Measurements from ENCODE around the gene COL13A1.

Gene COL13A1

GRCh38 chr10:69813632-69814031 is 11.9 kb downstream of the COL13A1 start:
- no peak for DNase-seq (ENCODE audit: insufficient read length, low spot score)
- TF ChIP-seq SPI1 (IDR thresholded peaks at IDR 0.05; ENCODE audit: low read depth, low read length) = no peak
- no peak for TF ChIP-seq POLR2A (IDR thresholded peaks at IDR 0.05; ENCODE audit: low read depth, low read length)
- no peak for TF ChIP-seq POLR2AphosphoS5 (IDR thresholded peaks at IDR 0.05; ENCODE audit: low read depth, low read length)
- no peak for TF ChIP-seq POU2F2 (IDR thresholded peaks at IDR 0.05; ENCODE audit: low read depth, low read length)
- TF ChIP-seq TAF1 (IDR thresholded peaks at IDR 0.05; ENCODE audit: low read depth, low read length) = no peak
- no peak for TF ChIP-seq PAX5 (IDR thresholded peaks at IDR 0.05; ENCODE audit: insufficient read depth, low read length, severe bottlenecking)
- no peak for FAIRE-seq

GRCh38 chr10:69814251-69814650 is 12.5 kb downstream of the COL13A1 start:
- FAIRE-seq = no peak
- TF ChIP-seq POU2F2 (IDR thresholded peaks at IDR 0.05; ENCODE audit: low read depth, low read length) (no peak), TAF1 (IDR thresholded peaks at IDR 0.05; ENCODE audit: low read depth, low read length) (no peak), POLR2AphosphoS5 (IDR thresholded peaks at IDR 0.05; ENCODE audit: low read depth, low read length) (no peak), SPI1 (IDR thresholded peaks at IDR 0.05; ENCODE audit: low read depth, low read length) (no peak), PAX5 (IDR thresholded peaks at IDR 0.05; ENCODE audit: insufficient read depth, low read length, severe bottlenecking) (no peak), POLR2A (IDR thresholded peaks at IDR 0.05; ENCODE audit: low read depth, low read length) (no peak)
- no peak for DNase-seq (ENCODE audit: insufficient read length, low spot score)

GRCh38 chr10:69815104-69815503 is 13.4 kb downstream of the COL13A1 start:
- FAIRE-seq (no peak), DNase-seq (ENCODE audit: insufficient read length, low spot score) (no peak)
- TF ChIP-seq SPI1 (IDR thresholded peaks at IDR 0.05; ENCODE audit: low read depth, low read length) (no peak), POU2F2 (IDR thresholded peaks at IDR 0.05; ENCODE audit: low read depth, low read length) (no peak), POLR2AphosphoS5 (IDR thresholded peaks at IDR 0.05; ENCODE audit: low read depth, low read length) (no peak), POLR2A (IDR thresholded peaks at IDR 0.05; ENCODE audit: low read depth, low read length) (no peak), PAX5 (IDR thresholded peaks at IDR 0.05; ENCODE audit: insufficient read depth, low read length, severe bottlenecking) (no peak), TAF1 (IDR thresholded peaks at IDR 0.05; ENCODE audit: low read depth, low read length) (no peak)

- TF ChIP-seq POLR2AphosphoS5 (IDR thresholded peaks at IDR 0.05; ENCODE audit: low read depth, low read length) (no peak), SPI1 (IDR thresholded peaks at IDR 0.05; ENCODE audit: low read depth, low read length) (no peak), PAX5 (IDR thresholded peaks at IDR 0.05; ENCODE audit: insufficient read depth, low read length, severe bottlenecking) (no peak), POLR2A (IDR thresholded peaks at IDR 0.05; ENCODE audit: low read depth, low read length) (no peak), TAF1 (IDR thresholded peaks at IDR 0.05; ENCODE audit: low read depth, low read length) (no peak), POU2F2 (IDR thresholded peaks at IDR 0.05; ENCODE audit: low read depth, low read length) (no peak)
- FAIRE-seq (no peak), DNase-seq (ENCODE audit: insufficient read length, low spot score) (no peak)
Measured at GRCh38 chr10:69816521-69816920, 14.8 kb downstream of the COL13A1 start.

- TF ChIP-seq POLR2AphosphoS5 (IDR thresholded peaks at IDR 0.05; ENCODE audit: low read depth, low read length) (no peak), PAX5 (IDR thresholded peaks at IDR 0.05; ENCODE audit: insufficient read depth, low read length, severe bottlenecking) (no peak), SPI1 (IDR thresholded peaks at IDR 0.05; ENCODE audit: low read depth, low read length) (no peak), POLR2A (IDR thresholded peaks at IDR 0.05; ENCODE audit: low read depth, low read length) (no peak), POU2F2 (IDR thresholded peaks at IDR 0.05; ENCODE audit: low read depth, low read length) (no peak), TAF1 (IDR thresholded peaks at IDR 0.05; ENCODE audit: low read depth, low read length) (no peak)
- DNase-seq (ENCODE audit: insufficient read length, low spot score) (no peak), FAIRE-seq (no peak)
Measured at GRCh38 chr10:69817078-69817581, 15.4 kb downstream of the COL13A1 start.

- TF ChIP-seq POU2F2 (IDR thresholded peaks at IDR 0.05; ENCODE audit: low read depth, low read length) = no peak
- no peak for TF ChIP-seq TAF1 (IDR thresholded peaks at IDR 0.05; ENCODE audit: low read depth, low read length)
- no peak for TF ChIP-seq SPI1 (IDR thresholded peaks at IDR 0.05; ENCODE audit: low read depth, low read length)
- no peak for TF ChIP-seq PAX5 (IDR thresholded peaks at IDR 0.05; ENCODE audit: insufficient read depth, low read length, severe bottlenecking)
- no peak for TF ChIP-seq POLR2AphosphoS5 (IDR thresholded peaks at IDR 0.05; ENCODE audit: low read depth, low read length)
- no peak for TF ChIP-seq POLR2A (IDR thresholded peaks at IDR 0.05; ENCODE audit: low read depth, low read length)
- FAIRE-seq = no peak
- no peak for DNase-seq (ENCODE audit: insufficient read length, low spot score)
Measured at GRCh38 chr10:69818676-69819239, 17.1 kb downstream of the COL13A1 start.

GRCh38 chr10:69819716-69820506 is 18.2 kb downstream of the COL13A1 start:
- FAIRE-seq (no peak), DNase-seq (ENCODE audit: insufficient read length, low spot score) (no peak)
- TF ChIP-seq POLR2A (IDR thresholded peaks at IDR 0.05; ENCODE audit: low read depth, low read length) = no peak
- TF ChIP-seq PAX5 (IDR thresholded peaks at IDR 0.05; ENCODE audit: insufficient read depth, low read length, severe bottlenecking) = no peak
- TF ChIP-seq POLR2AphosphoS5 (IDR thresholded peaks at IDR 0.05; ENCODE audit: low read depth, low read length) = no peak
- TF ChIP-seq POU2F2 (IDR thresholded peaks at IDR 0.05; ENCODE audit: low read depth, low read length) = no peak
- TF ChIP-seq TAF1 (IDR thresholded peaks at IDR 0.05; ENCODE audit: low read depth, low read length) = no peak
- no peak for TF ChIP-seq SPI1 (IDR thresholded peaks at IDR 0.05; ENCODE audit: low read depth, low read length)

GRCh38 chr10:69820817-69821216 is 19.1 kb downstream of the COL13A1 start:
- DNase-seq (ENCODE audit: insufficient read length, low spot score) (no peak), FAIRE-seq (no peak)
- TF ChIP-seq TAF1 (IDR thresholded peaks at IDR 0.05; ENCODE audit: low read depth, low read length) (no peak), SPI1 (IDR thresholded peaks at IDR 0.05; ENCODE audit: low read depth, low read length) (no peak), POU2F2 (IDR thresholded peaks at IDR 0.05; ENCODE audit: low read depth, low read length) (no peak)

- TF ChIP-seq POLR2A (IDR thresholded peaks at IDR 0.05; ENCODE audit: low read depth, low read length) (no peak), SPI1 (IDR thresholded peaks at IDR 0.05; ENCODE audit: low read depth, low read length) (no peak), TAF1 (IDR thresholded peaks at IDR 0.05; ENCODE audit: low read depth, low read length) (no peak), PAX5 (IDR thresholded peaks at IDR 0.05; ENCODE audit: insufficient read depth, low read length, severe bottlenecking) (no peak), POLR2AphosphoS5 (IDR thresholded peaks at IDR 0.05; ENCODE audit: low read depth, low read length) (no peak), POU2F2 (IDR thresholded peaks at IDR 0.05; ENCODE audit: low read depth, low read length) (no peak)
- no peak for DNase-seq (ENCODE audit: insufficient read length, low spot score)
- FAIRE-seq = no peak
Measured at GRCh38 chr10:69825604-69826003, 23.9 kb downstream of the COL13A1 start.
